DOHH2 (cell line): Measurements from ENCODE around the gene RABL2B.
A peak's percentile ranks its signal among the peaks of the same experiment; 100 is the strongest.

Experiments
- H3F3A ChIP-seq: fragments of 200-600 bp; sonication (generic), shearing (Covaris generic); 2 replicates; pipeline ENCODE4 v1.6.0; 2016; ENCODE audit warnings: antibody characterized with exemption, mild to moderate bottlenecking; ENCODE audit not compliant: control insufficient read depth, insufficient read depth
- H3K27ac ChIP-seq: fragments of 200-600 bp; sonication (generic); 2 replicates; pipeline ENCODE4 v1.5.1; 2014; ENCODE audit warnings: low read depth, mild to moderate bottlenecking, low read length, moderate library complexity
- H3K27me3 ChIP-seq: fragments of 200-600 bp; sonication (generic); 2 replicates; pipeline ENCODE4 v1.6.1; 2014; ENCODE audit warnings: mild to moderate bottlenecking, low read length, mixed read lengths; ENCODE audit not compliant: control insufficient read depth
- H3K36me3 ChIP-seq: fragments of 200-600 bp; sonication (generic); 2 replicates; pipeline ENCODE4 v1.6.1; 2014; ENCODE audit warnings: mild to moderate bottlenecking, low read length, moderate library complexity, mixed read lengths; ENCODE audit not compliant: control insufficient read depth
- H3K4me1 ChIP-seq: fragments of 200-600 bp; sonication (generic); 2 replicates; pipeline ENCODE4 v1.6.1; 2014; ENCODE audit warnings: mild to moderate bottlenecking, low read length, mixed read lengths; ENCODE audit not compliant: control insufficient read depth
- H3K4me2 ChIP-seq: fragments of 200-600 bp; sonication (generic); 2 replicates; pipeline ENCODE4 v1.6.0; 2014; ENCODE audit warnings: mild to moderate bottlenecking, low read length, moderate library complexity
- H3K4me3 ChIP-seq: fragments of 200-600 bp; sonication (generic); 2 replicates; pipeline ENCODE4 v1.5.1; 2014; ENCODE audit warnings: mild to moderate bottlenecking, low read length, mixed read lengths
- H3K79me2 ChIP-seq: fragments of 200-600 bp; sonication (generic); 2 replicates; pipeline ENCODE4 v1.6.1; 2014; ENCODE audit warnings: mild to moderate bottlenecking, low read length, mixed read lengths; ENCODE audit not compliant: control insufficient read depth
- H3K9me2 ChIP-seq: fragments of 200-600 bp; sonication (generic); replicated peaks from 2 replicates; pipeline ENCODE4 v1.6.1; 2014; ENCODE audit warnings: mild to moderate bottlenecking, low read length, mixed read lengths; ENCODE audit not compliant: control insufficient read depth
- H3K9me3 ChIP-seq: fragments of 200-600 bp; sonication (generic); 2 replicates; pipeline ENCODE4 v1.6.1; 2014; ENCODE audit warnings: antibody characterized with exemption, low read length, mixed read lengths; ENCODE audit not compliant: control insufficient read depth, insufficient read depth
- H4K20me1 ChIP-seq: fragments of 200-600 bp; sonication (generic); 2 replicates; pipeline ENCODE4 v1.6.0; 2014; ENCODE audit warnings: low read depth, mild to moderate bottlenecking, antibody characterized with exemption, low read length, moderate library complexity; ENCODE audit not compliant: control insufficient read depth, insufficient read depth
- CTCF ChIP-seq: fragments of 200-600 bp; sonication (generic); IDR thresholded peaks from one replicate; pipeline ENCODE4 v1.5.1; 2014; ENCODE audit warnings: antibody characterized with exemption, mild to moderate bottlenecking, low read depth, low read length; ENCODE audit not compliant: poor library complexity, severe bottlenecking
- EZH2phosphoT487 ChIP-seq: fragments of 200-600 bp; sonication (generic); IDR thresholded peaks from 2 replicates; pipeline ENCODE4 v1.6.1; 2017; ENCODE audit warnings: borderline replicate concordance, mild to moderate bottlenecking, antibody characterized with exemption, low read length, moderate library complexity, mixed read lengths

The RABL2B gene

GRCh38 chr22:50728523-50728931 lies 54.9 kb downstream of the RABL2B start:
- peaks cover 41% of the 10 kb centered on the region for H3K4me1 ChIP-seq
- no peaks in the 10 kb centered on the region for H3K36me3 ChIP-seq
- H3K4me3 ChIP-seq, result no peak overlapping the region
- H3K9me3 ChIP-seq, result no peaks in the 10 kb centered on the region
- no peaks in the 10 kb centered on the region for H4K20me1 ChIP-seq
- H3K4me2 ChIP-seq, result no peak overlapping the region
- H3K79me2 ChIP-seq, result no peaks in the 10 kb centered on the region
- H3F3A ChIP-seq, result no peaks in the 10 kb centered on the region
- no peaks in the 10 kb centered on the region for H3K9me2 ChIP-seq
- no peak for TF ChIP-seq CTCF
- no peak for TF ChIP-seq EZH2phosphoT487
- no peak overlapping the region for H3K27ac ChIP-seq
- peaks cover 3% of the 10 kb centered on the region; the same call in 1 of the 2 replicates for H3K27me3 ChIP-seq

- H3K27ac ChIP-seq, result no peak overlapping the region
- H3K4me2 ChIP-seq, result no peak overlapping the region
- TF ChIP-seq EZH2phosphoT487 (no peak), CTCF (no peak)
- no peaks in the 10 kb centered on the region for H3K9me3 ChIP-seq
- no peaks in the 10 kb centered on the region for H3K9me2 ChIP-seq
- no peak overlapping the region for H3K4me3 ChIP-seq
- no peaks in the 10 kb centered on the region for H3F3A ChIP-seq
- no peaks in the 10 kb centered on the region for H4K20me1 ChIP-seq
- H3K36me3 ChIP-seq, result no peaks in the 10 kb centered on the region
- peaks cover 42% of the 10 kb centered on the region for H3K4me1 ChIP-seq
- H3K79me2 ChIP-seq, result no peaks in the 10 kb centered on the region
- H3K27me3 ChIP-seq, result no peaks in the 10 kb centered on the region
Measured at GRCh38 chr22:50727678-50728522, 55.5 kb downstream of the RABL2B start.

GRCh38 chr22:50726643-50727340 lies 56.6 kb downstream of the RABL2B start:
- Histone ChIP-seq H3K36me3 (no peaks in the 10 kb centered on the region), H3F3A (no peaks in the 10 kb centered on the region), H3K4me2 (no peak overlapping the region), H3K27me3 (no peaks in the 10 kb centered on the region), H3K4me3 (no peak overlapping the region), H3K4me1 (peaks cover 34% of the 10 kb centered on the region), H3K79me2 (no peaks in the 10 kb centered on the region), H3K9me3 (no peaks in the 10 kb centered on the region), H4K20me1 (no peaks in the 10 kb centered on the region), H3K27ac (no peak overlapping the region), H3K9me2 (no peaks in the 10 kb centered on the region)
- no peak for TF ChIP-seq EZH2phosphoT487
- TF ChIP-seq CTCF, result peak; percentile 27
